ENCODE measurements around the gene MNX1. TPM values are rescaled to one million over a fixed set of nuclear protein-coding genes. Genes with fewer than 3 reads are reported as not detected.

The MNX1 gene
- total RNA-seq, 1 donor from 2014 or later: 0.09 TPM

- no peaks in the 10 kb centered on the region for H3K36me3 Mint-ChIP-seq (ENCODE audit: low read depth)
- DNase-seq (ENCODE audit: low spot score): no peak
- no peaks in the 10 kb centered on the region for H3K27me3 Mint-ChIP-seq (ENCODE audit: low read depth)
- intact Hi-C loops (cut with micrococcal nuclease): no loop called here
- H3K4me3 Mint-ChIP-seq (ENCODE audit: low read depth): no peak overlapping the region
- no peaks in the 10 kb centered on the region for H3K9me3 Mint-ChIP-seq
- no peak overlapping the region for H3K27ac Mint-ChIP-seq
- no peaks in the 10 kb centered on the region for H3K4me1 Mint-ChIP-seq (ENCODE audit: low read depth)
Observed at GRCh38 chr7:157043745-157044144, 33.3 kb upstream of the MNX1 start.

GRCh38 chr7:157041514-157042277 is 31.2 kb upstream of the MNX1 start:
- Mint-ChIP-seq H3K27ac (no peak overlapping the region), H3K4me3 (ENCODE audit: low read depth) (no peak overlapping the region), H3K4me1 (ENCODE audit: low read depth) (no peaks in the 10 kb centered on the region), H3K9me3 (no peaks in the 10 kb centered on the region), H3K27me3 (ENCODE audit: low read depth) (peaks cover 2% of the 10 kb centered on the region), H3K36me3 (ENCODE audit: low read depth) (no peaks in the 10 kb centered on the region)
- DNase-seq (ENCODE audit: low spot score): no peak
- intact Hi-C loops (cut with micrococcal nuclease): no loop called here

- no peak for DNase-seq (ENCODE audit: low spot score)
- Mint-ChIP-seq H3K4me3 (ENCODE audit: low read depth) (no peak overlapping the region), H3K27me3 (ENCODE audit: low read depth) (peaks cover 2% of the 10 kb centered on the region), H3K4me1 (ENCODE audit: low read depth) (no peaks in the 10 kb centered on the region), H3K9me3 (peaks cover 5% of the 10 kb centered on the region), H3K36me3 (ENCODE audit: low read depth) (no peaks in the 10 kb centered on the region), H3K27ac (no peak overlapping the region)
- intact Hi-C loops (cut with micrococcal nuclease): no loop called here
Observed at GRCh38 chr7:157041004-157041403, 30.5 kb upstream of the MNX1 start.

- Mint-ChIP-seq H3K27ac (no peak overlapping the region), H3K4me3 (ENCODE audit: low read depth) (no peak overlapping the region), H3K9me3 (peaks cover 7% of the 10 kb centered on the region), H3K36me3 (ENCODE audit: low read depth) (no peaks in the 10 kb centered on the region), H3K27me3 (ENCODE audit: low read depth) (peaks cover 5% of the 10 kb centered on the region), H3K4me1 (ENCODE audit: low read depth) (no peaks in the 10 kb centered on the region)
- no peak for DNase-seq (ENCODE audit: low spot score)
- intact Hi-C loops (cut with micrococcal nuclease): no loop called here
Observed at GRCh38 chr7:157037635-157038034, 27.2 kb upstream of the MNX1 start.

GRCh38 chr7:157037028-157037427 is 26.6 kb upstream of the MNX1 start:
- intact Hi-C loops (cut with micrococcal nuclease): no loop called here
- H3K27ac Mint-ChIP-seq: no peak overlapping the region
- H3K27me3 Mint-ChIP-seq (ENCODE audit: low read depth): peaks cover 6% of the 10 kb centered on the region
- H3K36me3 Mint-ChIP-seq (ENCODE audit: low read depth): no peaks in the 10 kb centered on the region
- H3K4me1 Mint-ChIP-seq (ENCODE audit: low read depth): no peaks in the 10 kb centered on the region
- peaks cover 7% of the 10 kb centered on the region for H3K9me3 Mint-ChIP-seq
- no peak overlapping the region for H3K4me3 Mint-ChIP-seq (ENCODE audit: low read depth)
- DNase-seq (ENCODE audit: low spot score): no peak

GRCh38 chr7:157035979-157036378 is 25.5 kb upstream of the MNX1 start:
- Mint-ChIP-seq H3K27ac (no peak overlapping the region), H3K36me3 (ENCODE audit: low read depth) (no peaks in the 10 kb centered on the region), H3K9me3 (peaks cover 7% of the 10 kb centered on the region), H3K4me3 (ENCODE audit: low read depth) (no peak overlapping the region), H3K27me3 (ENCODE audit: low read depth) (peaks cover 8% of the 10 kb centered on the region), H3K4me1 (ENCODE audit: low read depth) (no peaks in the 10 kb centered on the region)
- no peak for DNase-seq (ENCODE audit: low spot score)
- intact Hi-C loops (cut with micrococcal nuclease): no loop called here

- peaks cover 7% of the 10 kb centered on the region for H3K9me3 Mint-ChIP-seq
- H3K4me1 Mint-ChIP-seq (ENCODE audit: low read depth): no peaks in the 10 kb centered on the region
- peaks cover 8% of the 10 kb centered on the region for H3K27me3 Mint-ChIP-seq (ENCODE audit: low read depth)
- DNase-seq (ENCODE audit: low spot score): no peak
- no peaks in the 10 kb centered on the region for H3K36me3 Mint-ChIP-seq (ENCODE audit: low read depth)
- no peak overlapping the region for H3K27ac Mint-ChIP-seq
- intact Hi-C loops (cut with micrococcal nuclease): no loop called here
- H3K4me3 Mint-ChIP-seq (ENCODE audit: low read depth): no peak overlapping the region
Observed at GRCh38 chr7:157035302-157035701, 24.8 kb upstream of the MNX1 start.

GRCh38 chr7:157033483-157034473 is 23.3 kb upstream of the MNX1 start:
- Mint-ChIP-seq H3K27me3 (ENCODE audit: low read depth) (peaks cover 12% of the 10 kb centered on the region), H3K4me3 (ENCODE audit: low read depth) (no peak overlapping the region), H3K36me3 (ENCODE audit: low read depth) (no peaks in the 10 kb centered on the region), H3K9me3 (peaks cover 7% of the 10 kb centered on the region), H3K27ac (no peak overlapping the region), H3K4me1 (ENCODE audit: low read depth) (no peaks in the 10 kb centered on the region)
- no peak for DNase-seq (ENCODE audit: low spot score)
- intact Hi-C loops (cut with micrococcal nuclease): no loop called here

GRCh38 chr7:157032644-157033482 is 22.4 kb upstream of the MNX1 start:
- intact Hi-C loops (cut with micrococcal nuclease): no loop called here
- peaks cover 7% of the 10 kb centered on the region for H3K9me3 Mint-ChIP-seq
- H3K36me3 Mint-ChIP-seq (ENCODE audit: low read depth): no peaks in the 10 kb centered on the region
- peaks cover 17% of the 10 kb centered on the region for H3K27me3 Mint-ChIP-seq (ENCODE audit: low read depth)
- no peaks in the 10 kb centered on the region for H3K4me1 Mint-ChIP-seq (ENCODE audit: low read depth)
- no peak for DNase-seq (ENCODE audit: low spot score)
- no peak overlapping the region for H3K27ac Mint-ChIP-seq
- H3K4me3 Mint-ChIP-seq (ENCODE audit: low read depth): no peak overlapping the region

- Mint-ChIP-seq H3K4me3 (ENCODE audit: low read depth) (no peak overlapping the region), H3K27me3 (ENCODE audit: low read depth) (peaks cover 22% of the 10 kb centered on the region), H3K9me3 (peaks cover 7% of the 10 kb centered on the region), H3K4me1 (ENCODE audit: low read depth) (no peaks in the 10 kb centered on the region), H3K27ac (no peak overlapping the region), H3K36me3 (ENCODE audit: low read depth) (no peaks in the 10 kb centered on the region)
- no peak for DNase-seq (ENCODE audit: low spot score)
- intact Hi-C loops (cut with micrococcal nuclease): no loop called here
Observed at GRCh38 chr7:157032128-157032527, 21.7 kb upstream of the MNX1 start.

GRCh38 chr7:157028199-157028903 is 17.9 kb upstream of the MNX1 start:
- Mint-ChIP-seq H3K27ac (no peak overlapping the region), H3K27me3 (ENCODE audit: low read depth) (peaks cover 51% of the 10 kb centered on the region), H3K36me3 (ENCODE audit: low read depth) (no peaks in the 10 kb centered on the region), H3K4me3 (ENCODE audit: low read depth) (no peak overlapping the region), H3K4me1 (ENCODE audit: low read depth) (no peaks in the 10 kb centered on the region), H3K9me3 (no peaks in the 10 kb centered on the region)
- intact Hi-C loops (cut with micrococcal nuclease): no loop called here
- no peak for DNase-seq (ENCODE audit: low spot score)

GRCh38 chr7:157027568-157028198 is 17.2 kb upstream of the MNX1 start:
- Mint-ChIP-seq H3K27me3 (ENCODE audit: low read depth) (peaks cover 57% of the 10 kb centered on the region), H3K4me3 (ENCODE audit: low read depth) (no peak overlapping the region), H3K4me1 (ENCODE audit: low read depth) (no peaks in the 10 kb centered on the region), H3K27ac (no peak overlapping the region), H3K36me3 (ENCODE audit: low read depth) (no peaks in the 10 kb centered on the region), H3K9me3 (no peaks in the 10 kb centered on the region)
- no peak for DNase-seq (ENCODE audit: low spot score)
- intact Hi-C loops (cut with micrococcal nuclease): no loop called here

All from activated T-helper 2 cell treated with anti-CD3 and anti-CD28 coated beads, Interferon-gamma antibody, Interleukin-2, Interleukin-4, amounts not matched to agents 10 μg/mL and 5 μg/mL and 100 μg/mL, durations not matched to agents 14 hours and 24 hours and 36 hours (primary cell).